A673 (cell line): ENCODE data around the gene CDC42BPG.

Experiments
- CTCF ChIP-seq: fragments of 300-800, 200-600 bp; sonication (generic); conservative IDR thresholded peaks from 2 replicates; pipeline ENCODE4 v1.5.1; 2017; ENCODE audit warnings: low read depth, mild to moderate bottlenecking, antibody characterized with exemption, low read length, moderate library complexity, mixed read lengths
- EZH2 ChIP-seq: fragments of 200-600 bp; sonication (generic); IDR thresholded peaks from 2 replicates; pipeline ENCODE4 v1.6.1; 2017; ENCODE audit warnings: borderline replicate concordance, low read depth, mild to moderate bottlenecking, mixed read lengths, antibody characterized with exemption, low read length; ENCODE audit not compliant: poor library complexity, severe bottlenecking

GRCh38 chr11:64837887-64838351, 6.5 kb downstream of the CDC42BPG start:
- TF ChIP-seq CTCF (no peak), EZH2 (no peak)
